CD4-positive, alpha-beta T cell treated with Interferon alpha-2 for 1 hour (primary cell): Measurements from ENCODE around the gene LTO1.
"Not testable (repeated sequence)": the region's sequence is repeated elsewhere in the genome, so short reads cannot be mapped to it uniquely, and the experiment has no call there.

Experiments
- DNase-seq, 2 donors: peaks; one replicate each; pipeline ENCODE4 v3.0.0-alpha.2; 2020 to 2022

LTO1 gene

DNA sequence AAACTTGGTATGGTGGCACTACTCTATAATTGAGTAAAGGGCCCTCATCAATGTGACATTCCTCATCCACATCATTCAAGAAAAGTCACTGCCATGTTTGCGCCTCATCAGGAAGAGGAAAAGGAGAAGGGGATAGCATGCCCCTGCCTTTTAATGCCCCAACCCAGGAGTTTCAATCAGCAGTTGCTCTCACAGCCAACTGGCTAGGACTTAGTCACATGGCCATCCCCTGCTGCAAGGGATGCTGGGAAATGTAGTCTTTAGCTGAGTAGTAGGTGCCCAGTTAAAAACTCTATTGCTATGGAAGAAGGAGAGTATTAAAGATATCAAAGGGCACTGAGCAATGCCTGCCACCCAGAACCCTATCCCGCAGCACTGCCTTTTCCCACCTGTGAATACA is 45.1 kb downstream of the LTO1 start:
- DNase-seq = no peak

DNA sequence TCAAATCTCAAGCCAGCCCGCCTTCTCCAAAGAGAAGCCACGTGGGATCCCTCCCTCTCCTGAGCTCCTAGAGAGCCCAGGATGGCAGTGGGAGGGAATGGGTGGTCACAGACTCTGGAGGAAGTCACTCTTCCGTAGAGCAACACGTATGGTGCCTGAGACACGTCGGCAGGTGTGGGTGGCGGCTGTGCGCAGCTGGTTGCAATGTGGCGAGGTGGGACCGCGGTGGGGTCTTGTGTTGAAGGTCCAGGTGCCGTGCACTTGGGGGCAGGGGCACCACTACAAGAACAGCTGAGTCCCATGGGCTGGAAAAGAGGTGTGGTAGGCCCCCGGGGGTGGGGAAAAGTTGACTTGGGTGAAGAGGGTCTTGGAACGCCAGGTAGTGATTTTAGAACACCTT is 47.6 kb downstream of the LTO1 start:
- DNase-seq = no peak

DNA sequence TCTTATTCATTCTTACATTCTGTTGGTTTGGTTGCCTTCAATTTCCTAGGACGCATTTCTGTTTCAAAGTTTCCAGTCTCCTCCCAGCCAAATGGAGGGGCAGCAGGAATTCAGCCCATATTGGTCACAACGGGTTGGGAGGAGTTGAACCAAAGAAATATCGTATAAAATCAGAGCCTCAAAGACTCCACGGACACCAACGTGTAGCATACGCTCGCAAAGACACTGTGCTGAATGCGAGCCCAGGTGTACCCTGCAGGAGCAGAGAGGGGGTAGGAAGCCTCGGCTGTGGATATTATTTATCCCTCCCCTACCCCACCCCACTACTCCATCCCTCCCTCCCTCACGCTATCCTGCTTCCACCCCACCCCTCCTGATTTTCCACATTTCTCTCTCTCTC is 49.7 kb downstream of the LTO1 start:
- no peak for DNase-seq

DNA sequence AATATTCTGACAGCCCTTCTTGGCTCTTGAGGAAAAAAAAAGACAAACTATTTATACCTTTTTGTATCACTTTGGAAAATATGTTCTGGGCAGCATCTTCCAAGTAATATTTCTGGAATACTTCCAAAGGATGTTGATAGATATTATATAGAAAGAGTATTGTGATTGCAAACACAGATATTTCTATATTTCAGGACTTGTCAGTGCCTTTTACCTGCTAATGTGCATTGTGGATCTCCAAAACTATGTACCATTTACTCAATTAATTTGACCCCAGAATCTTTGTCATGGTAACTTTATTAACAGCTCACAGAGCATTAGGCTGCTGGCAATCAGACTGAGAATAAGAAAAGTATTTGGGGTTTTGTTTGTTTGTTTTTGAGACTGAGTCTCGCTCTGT is 50.9 kb downstream of the LTO1 start:
- no peak for DNase-seq

DNA sequence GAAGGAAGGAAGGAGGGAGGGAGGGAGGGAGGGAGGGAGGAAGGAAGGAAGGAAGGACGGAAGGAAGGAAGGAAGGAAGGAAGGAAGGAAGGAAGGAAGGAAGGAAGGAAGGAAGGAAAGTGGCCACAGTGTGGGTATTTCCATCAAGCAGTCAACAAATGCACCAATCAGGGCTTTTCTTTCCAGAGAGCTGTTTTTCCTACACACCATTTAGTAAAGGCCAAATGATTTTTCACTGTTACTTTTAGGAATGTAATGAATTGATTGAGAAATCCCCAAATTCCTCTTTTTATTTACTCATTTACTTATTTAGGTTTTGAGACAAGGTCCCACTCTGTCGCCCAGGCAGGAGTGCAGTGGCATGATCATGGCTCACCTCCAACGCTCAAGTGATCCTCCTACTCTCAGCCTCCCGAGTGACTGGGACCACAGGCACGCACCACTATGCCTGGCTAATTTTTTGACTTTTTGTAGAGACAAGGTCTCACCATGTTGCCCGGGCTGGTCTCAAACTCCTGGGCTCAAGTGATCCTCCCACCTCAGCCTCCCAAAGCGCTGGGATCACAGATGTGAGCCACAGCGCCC is 53.0 kb downstream of the LTO1 start:
- DNase-seq = not testable (repeated sequence)

DNA sequence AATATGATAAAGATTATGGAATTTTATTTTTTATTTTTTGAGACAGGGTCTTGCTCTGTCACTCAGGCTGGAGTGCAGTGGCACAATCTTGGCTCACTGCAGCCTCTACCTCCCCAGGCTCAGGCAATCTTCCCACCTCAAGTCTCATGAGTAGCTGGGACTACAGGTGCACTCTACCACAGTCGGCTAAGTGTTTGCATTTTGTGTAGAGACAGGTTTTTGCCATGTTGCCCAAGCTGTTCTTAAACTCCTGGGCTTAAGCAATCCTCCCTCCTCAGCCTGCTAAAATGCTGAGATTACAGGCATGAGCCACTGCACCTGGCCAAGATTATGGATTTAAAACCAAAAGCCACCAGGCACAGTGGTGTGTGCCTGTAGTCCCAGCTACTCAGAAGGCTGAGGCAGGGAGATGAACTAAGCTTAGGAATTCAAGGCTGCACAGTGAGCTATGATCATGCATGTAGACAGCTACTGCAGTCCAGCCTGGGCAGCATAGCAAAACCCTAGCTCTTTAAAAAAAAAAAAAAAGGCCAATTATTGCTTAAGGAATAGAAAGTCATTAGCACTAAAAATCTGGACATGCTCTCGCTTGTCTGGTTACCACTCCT is 54.4 kb downstream of the LTO1 start:
- no peak for DNase-seq

DNA sequence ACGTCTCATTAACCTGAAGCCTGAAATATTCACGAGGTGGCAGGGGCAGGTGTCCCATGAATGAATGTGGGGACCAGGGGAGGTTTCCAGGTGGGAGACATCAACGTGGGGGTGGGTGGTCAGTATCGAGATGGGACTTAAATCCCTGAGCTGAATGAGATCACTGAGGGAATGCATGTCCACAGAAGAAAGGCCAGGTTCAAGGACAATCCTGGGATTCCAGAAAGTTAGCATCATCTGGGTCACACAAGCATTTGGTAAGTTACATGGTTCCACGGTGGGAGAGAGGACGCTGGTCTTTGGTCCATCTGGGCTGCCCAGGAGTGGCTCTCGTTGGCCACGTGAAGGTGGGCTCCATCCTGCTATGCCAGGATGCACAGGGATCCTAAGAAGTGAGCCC is 56.9 kb downstream of the LTO1 start:
- DNase-seq = no peak

DNA sequence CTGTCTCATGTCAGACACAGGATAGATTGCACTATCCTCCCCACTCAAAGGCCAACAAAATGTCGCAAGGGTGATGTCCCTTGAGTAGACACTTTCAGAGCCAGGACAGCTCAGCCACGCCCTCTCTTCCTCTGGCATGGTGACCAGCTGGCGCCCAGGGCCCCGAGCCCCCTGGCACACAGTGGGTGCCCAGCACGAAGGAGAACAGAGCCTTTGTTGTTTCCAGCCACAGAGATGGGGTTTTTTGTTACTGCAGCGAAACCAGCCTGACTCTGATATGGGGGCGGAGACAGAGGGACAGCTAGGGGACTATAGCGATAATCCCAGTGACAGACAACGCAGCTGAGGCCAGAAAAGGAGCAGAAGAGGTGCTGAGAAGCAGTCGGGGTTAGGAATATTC is 57.5 kb downstream of the LTO1 start:
- no peak for DNase-seq

DNA sequence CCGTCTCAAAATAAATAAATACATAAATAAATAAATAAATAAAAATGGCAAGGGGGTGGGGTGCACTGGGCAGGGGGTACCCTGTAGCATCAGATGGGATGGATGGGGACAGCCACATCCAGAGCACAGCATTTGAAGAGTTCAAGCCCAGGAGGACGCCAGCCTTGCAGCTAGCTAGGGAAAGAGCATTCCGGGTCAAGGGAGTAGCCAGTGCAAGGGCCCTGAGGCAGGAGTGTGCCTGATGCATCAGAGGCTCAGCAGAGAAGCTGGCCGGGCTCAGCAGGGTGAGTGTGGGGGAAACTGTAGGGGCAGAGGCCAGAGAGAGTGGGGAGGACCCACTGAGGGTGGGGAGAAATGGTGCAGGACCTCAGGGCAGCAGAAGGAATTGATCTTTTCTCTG is 57.9 kb downstream of the LTO1 start:
- DNase-seq = no peak
